A172 (cell line): Measurements from ENCODE around the gene CCDC12. TPM values are rescaled to one million over a fixed set of nuclear protein-coding genes. Genes with fewer than 3 reads are reported as not detected.

Source experiments
- DNase-seq: peaks from one replicate; pipeline ENCODE4 v3.0.0-alpha.2; 2015; ENCODE audit warnings: low spot score
- total RNA-seq: library from RNA; depleted of rRNA; stranded (reverse); fragments of >200 nt; shearing (Covaris generic); gene quantifications from 2 replicates; pipeline ENCODE4 v1.2.3, GENCODE V29; 2014

The CCDC12 gene
- total RNA-seq, 1 experiment from 2014 or later = 21.1 TPM

- DNase-seq = no peak
These were observed 36.7 kb downstream of the CCDC12 start for GRCh38 chr3:46939578-46940445.

DNA sequence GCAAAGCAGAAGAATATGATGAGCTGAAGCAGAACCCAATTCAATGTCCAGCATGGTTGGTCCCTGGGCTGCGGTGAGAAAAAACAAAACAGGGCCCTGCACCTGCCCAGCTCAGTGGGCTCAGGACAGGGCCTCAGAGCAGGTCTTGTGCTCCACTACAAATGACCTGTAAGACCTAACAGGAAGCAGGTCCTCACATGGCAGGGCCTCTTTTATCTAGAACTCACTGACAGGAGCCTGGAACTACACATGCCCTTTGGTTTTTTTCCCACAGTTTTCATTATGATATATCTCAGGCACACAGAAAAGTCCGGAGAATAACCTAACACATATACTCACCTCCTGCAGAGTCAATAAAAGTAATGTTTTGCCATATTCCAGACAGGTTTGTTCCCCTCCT is 38.4 kb downstream of the CCDC12 start:
- DNase-seq = no peak

- no peak for DNase-seq
These were observed 39.8 kb downstream of the CCDC12 start for GRCh38 chr3:46936733-46937250.

- DNase-seq = no peak
These were observed 40.5 kb downstream of the CCDC12 start for GRCh38 chr3:46935989-46936558.

- DNase-seq = peak; percentile 98
These were observed 41.2 kb downstream of the CCDC12 start for GRCh38 chr3:46935168-46935858.

- DNase-seq = peak; percentile 60
These were observed 41.9 kb downstream of the CCDC12 start for GRCh38 chr3:46934498-46935167.

GRCh38 chr3:46934072-46934471 is 42.5 kb downstream of the CCDC12 start:
- no peak for DNase-seq

GRCh38 chr3:46933261-46933660 is 43.3 kb downstream of the CCDC12 start:
- no peak for DNase-seq

DNA sequence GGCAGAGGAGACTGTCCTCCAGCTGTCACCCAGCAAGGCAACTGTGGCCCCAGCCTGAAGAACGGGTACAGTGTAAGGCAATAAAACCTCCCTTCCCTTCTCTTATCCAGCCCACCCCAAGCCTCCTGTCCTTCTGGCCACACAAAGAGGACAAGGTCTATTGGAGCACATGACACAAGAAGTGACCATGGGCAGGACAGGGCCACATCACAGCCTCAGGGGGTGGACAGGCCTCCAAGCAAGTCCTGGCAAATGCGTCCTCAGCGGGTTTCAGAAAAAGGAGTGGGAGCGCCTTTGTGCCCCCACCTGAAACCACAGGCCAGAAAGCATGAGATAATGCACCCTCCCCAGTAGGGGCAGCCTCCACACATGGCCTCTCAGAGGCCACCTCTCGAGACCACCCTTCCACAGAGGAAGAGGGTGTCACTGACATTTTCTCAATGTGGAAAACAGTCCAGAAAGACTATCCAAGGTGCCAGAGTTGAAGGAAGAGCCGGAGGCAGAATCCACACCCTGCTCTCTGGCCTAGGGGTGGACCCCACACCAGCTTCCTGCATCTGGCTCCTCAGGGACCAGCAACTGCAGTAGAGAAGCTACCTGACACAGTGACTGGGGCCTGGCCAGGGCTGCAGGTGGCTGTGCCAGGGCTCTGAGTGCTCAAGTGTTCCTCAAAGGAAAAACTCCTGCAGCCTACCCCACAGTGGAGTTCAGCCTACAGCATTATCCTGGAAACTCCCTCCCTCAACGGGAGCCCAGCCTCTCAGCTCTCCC is 43.9 kb downstream of the CCDC12 start:
- no peak for DNase-seq

DNA sequence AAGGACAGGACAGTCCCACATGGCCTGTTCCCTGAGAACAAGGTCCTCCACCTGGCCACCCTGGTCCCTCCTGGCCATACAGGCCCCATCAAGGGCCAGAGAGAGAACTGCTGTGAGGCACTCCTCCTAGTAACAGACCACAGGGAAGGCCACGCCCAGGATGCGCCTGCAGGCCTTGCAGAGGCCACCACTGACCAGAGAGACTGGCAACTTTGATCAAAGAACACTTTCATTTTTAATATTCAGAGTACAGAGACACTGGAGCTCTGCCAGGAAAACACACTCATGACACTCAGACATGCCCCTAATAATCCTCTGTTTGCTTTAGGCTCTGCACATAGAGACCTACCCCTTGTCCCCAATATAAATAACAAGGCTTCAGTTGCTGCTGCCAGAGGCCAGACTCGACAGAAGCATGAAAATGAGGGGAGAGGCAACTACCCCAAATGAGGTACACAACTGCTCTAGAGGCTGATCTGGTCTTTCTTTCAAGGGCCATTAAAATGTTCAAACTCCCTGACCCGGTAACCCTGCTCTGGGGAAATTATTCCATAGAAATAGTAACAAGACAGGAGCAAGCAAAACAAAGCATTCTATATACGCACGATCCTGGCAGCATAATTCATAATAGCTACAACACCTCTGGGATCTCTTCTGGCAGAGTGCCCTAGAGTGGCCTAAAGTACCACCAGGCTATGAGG is 44.8 kb downstream of the CCDC12 start:
- DNase-seq = peak; percentile 57

GRCh38 chr3:46930945-46931403 is 45.6 kb downstream of the CCDC12 start:
- no peak for DNase-seq

DNA sequence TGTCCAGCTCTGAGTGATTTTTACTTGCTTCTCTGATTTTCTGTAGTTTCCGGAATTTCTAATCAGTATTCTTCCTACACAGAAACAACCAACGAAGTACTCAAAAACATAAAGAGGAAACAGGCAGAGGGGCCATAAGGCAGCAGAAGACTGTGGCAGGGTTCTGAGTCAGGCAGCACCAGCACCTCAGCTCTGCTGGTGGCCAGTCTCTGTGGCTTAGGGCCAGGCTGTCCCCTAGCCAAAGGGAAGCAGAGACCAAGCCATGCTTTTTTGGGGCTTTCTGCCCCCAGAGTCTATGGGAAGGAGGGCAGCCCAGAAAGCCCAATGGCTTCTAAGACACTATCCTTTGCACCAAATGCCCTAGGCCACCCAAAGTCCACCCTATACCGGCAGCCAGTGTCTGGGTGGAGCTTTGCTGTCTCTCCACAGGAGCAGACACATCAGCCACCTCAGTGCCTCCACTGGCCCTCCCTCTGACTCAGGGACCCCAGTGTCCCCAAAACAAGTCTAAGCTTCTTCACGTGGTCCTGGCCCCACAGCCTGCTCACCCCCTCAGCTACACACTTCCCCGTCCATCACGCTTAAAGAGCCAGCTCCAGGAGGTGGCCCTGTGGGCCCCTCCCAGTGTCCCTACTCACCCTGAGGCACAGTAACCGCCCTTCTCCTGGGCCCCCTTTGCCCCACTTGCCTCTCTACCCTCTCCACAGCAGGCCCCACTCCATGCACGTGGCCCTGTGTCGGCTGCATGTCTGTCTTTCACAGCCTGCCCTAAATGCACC is 46.2 kb downstream of the CCDC12 start:
- no peak for DNase-seq

DNA sequence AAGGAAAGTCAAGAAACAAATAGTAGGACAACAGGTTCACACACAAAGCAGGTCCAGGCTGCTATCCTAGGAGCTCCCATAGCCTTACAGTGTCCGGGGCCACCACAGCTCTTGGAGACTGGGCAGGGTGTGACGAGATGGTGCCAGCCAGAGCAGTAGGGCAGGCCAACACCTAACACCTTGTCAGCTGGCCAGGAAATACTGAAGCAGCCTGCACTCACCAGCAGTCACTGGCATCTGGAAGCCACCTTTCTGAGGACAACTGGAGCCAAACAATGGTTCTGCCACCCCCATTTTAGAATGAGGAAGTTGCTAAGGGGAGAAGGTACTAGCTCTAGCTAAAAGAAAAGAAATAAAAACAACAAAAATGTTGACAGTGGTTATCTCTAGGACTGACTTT is 47.2 kb downstream of the CCDC12 start:
- no peak for DNase-seq

- no peak for DNase-seq
These were observed 48.3 kb downstream of the CCDC12 start for GRCh38 chr3:46928282-46928681.

DNA sequence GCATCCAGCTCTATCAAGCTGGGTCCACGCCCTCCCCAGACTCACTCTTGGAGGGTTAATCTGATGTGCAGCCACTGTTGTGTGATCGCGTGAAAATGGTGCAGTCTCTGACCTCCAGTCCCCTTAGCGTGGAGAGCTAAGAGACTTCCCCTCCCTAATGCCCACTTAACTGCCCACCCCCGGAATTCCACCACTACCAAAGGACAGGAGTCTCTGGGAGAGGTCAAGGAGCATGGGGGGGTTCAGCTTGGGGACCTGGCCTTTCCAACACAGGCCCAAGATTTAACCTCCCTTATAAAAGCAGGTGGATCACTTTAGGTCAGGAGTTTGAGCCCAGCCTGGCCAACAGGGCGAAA is 48.8 kb downstream of the CCDC12 start:
- no peak for DNase-seq

DNA sequence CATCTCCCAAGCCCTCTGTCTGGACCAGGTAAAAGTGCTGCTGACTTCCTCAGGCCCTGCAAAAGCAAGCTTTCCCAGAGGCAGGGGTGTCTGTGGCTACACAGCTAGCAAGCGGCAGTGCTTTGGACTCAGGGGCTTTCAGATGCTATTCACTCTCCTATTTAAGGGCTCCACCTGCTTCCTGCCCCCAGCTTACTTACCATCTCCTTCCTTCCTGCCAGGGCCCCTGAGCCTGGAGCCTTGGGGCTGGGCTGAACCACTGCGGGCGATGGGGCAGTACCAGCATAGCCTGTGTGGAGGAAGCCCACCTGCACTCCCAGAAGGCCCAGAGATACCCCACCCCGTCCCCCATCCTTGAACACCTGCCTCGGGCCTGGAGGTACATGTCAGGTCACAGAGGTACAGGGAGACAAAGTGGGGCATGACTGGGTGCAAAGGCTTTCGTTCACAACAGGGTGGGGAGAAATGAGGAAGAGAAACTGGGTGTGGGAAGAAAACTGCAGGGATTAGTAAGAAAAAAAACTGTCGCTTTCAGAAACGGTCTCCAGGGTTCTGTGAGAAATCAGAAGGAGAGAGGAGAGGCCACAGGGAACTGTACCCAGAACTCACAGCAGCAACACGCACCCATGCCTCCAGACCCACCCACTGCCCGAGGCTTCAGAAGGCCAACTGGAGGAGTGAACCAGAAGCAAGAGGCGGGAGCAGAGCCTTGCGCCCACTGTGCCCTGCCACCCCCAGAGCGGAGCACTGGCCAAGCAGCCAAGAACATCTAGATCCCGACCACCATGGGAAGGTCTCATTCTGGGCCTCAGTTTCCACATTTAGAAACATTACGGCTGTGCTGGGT is 49.5 kb downstream of the CCDC12 start:
- no peak for DNase-seq

DNA sequence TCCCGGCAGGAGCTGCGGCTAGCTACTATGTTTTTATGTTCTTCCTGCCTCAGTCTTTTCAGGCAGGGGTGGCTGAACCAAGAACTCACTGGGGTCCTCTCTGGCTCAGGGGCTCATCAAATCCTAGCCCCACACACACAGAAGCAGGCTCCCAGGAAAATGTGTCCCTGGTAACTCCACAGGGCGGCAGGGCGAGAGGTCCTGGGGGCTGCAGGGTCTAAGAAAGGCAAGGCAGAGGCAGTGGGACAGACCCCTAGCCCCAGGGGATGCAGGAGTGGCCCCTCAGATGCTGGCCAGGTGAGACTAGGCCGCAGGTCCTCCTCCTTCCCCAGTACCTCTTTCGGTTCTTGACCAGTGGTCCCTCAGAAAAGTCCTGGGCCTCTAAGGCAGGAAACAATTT is 50.1 kb downstream of the CCDC12 start:
- no peak for DNase-seq

- DNase-seq = no peak
These were observed 50.5 kb downstream of the CCDC12 start for GRCh38 chr3:46926039-46926438.

GRCh38 chr3:46925585-46925934 is 51.0 kb downstream of the CCDC12 start:
- no peak for DNase-seq
